Measurements from ENCODE around the gene TEKT3.

TEKT3 gene

DNA sequence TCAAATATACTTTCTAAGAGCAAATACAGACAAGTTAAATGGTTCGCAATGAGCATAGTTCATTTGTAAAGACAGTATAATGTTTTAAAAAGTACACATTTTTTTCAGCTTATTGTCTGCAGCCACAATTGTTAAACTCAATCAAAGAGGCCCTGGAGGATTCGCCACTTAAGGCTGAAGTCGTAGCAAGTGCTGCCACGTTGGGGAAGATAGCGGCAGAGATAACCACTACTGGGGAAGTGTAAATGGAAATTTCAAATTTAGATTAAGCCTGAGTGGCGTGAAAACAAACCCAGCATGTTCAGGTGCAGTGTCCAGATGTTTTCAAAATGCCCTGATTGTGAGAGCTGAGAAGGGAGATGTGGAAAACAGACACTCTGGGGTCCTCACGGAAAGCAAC is 84.7 kb downstream of the TEKT3 start:
- TF ChIP-seq, protein P1, sequence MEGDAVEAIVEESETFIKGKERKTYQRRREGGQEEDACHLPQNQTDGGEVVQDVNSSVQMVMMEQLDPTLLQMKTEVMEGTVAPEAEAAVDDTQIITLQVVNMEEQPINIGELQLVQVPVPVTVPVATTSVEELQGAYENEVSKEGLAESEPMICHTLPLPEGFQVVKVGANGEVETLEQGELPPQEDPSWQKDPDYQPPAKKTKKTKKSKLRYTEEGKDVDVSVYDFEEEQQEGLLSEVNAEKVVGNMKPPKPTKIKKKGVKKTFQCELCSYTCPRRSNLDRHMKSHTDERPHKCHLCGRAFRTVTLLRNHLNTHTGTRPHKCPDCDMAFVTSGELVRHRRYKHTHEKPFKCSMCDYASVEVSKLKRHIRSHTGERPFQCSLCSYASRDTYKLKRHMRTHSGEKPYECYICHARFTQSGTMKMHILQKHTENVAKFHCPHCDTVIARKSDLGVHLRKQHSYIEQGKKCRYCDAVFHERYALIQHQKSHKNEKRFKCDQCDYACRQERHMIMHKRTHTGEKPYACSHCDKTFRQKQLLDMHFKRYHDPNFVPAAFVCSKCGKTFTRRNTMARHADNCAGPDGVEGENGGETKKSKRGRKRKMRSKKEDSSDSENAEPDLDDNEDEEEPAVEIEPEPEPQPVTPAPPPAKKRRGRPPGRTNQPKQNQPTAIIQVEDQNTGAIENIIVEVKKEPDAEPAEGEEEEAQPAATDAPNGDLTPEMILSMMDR (IDR thresholded peaks at IDR 0.05; ENCODE audit: extremely low read depth, missing control alignments): no peak
- DNase-seq (ENCODE audit: low spot score): no peak

DNA sequence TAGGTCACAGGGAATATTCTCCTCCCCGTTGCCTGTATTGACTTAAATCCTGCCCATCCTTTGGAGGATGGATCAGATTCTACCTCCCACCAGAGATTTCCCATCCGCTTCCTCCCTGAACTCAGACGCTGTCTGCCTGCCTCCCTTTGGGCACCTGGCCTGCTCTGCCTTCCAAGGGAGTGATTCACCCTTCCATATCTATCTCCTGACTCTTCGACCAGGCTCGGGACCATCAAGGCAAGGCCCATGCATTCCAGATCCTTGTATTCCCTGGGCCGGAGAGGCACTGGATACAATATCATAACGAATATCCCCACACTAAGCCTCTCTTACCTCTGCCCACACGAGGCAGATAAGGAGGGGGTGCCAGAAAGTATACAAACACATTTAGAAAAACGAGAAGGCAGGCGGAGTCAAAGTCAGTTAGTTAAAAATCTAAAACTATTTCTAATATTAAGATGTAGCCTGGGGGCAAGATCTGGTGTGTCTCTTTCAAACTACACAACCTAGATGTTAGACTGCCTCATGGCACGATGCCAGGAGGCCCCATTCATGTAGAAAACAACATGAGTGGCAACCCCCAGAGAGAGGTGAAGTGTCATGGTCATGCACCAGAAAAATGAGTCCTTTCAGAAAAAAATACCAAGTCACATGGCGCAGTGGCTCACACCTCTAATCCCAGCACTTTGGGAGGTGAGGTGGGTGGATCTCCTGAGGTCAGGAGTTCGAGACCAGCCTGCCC is 85.5 kb downstream of the TEKT3 start:
- DNase-seq (ENCODE audit: low spot score): no peak
- TF ChIP-seq, protein P1 (IDR thresholded peaks at IDR 0.05; ENCODE audit: extremely low read depth, missing control alignments): no peak

All from GM20000 (cell line).